ENCODE data around the gene MLIP. TPM values are rescaled to one million over a fixed set of nuclear protein-coding genes. Genes with fewer than 3 reads are reported as not detected.

Gene MLIP
- total and polyA plus RNA-seq, 10 donors: 0.02 to 0.30 (median 0.07) TPM; not detected in 6

DNA sequence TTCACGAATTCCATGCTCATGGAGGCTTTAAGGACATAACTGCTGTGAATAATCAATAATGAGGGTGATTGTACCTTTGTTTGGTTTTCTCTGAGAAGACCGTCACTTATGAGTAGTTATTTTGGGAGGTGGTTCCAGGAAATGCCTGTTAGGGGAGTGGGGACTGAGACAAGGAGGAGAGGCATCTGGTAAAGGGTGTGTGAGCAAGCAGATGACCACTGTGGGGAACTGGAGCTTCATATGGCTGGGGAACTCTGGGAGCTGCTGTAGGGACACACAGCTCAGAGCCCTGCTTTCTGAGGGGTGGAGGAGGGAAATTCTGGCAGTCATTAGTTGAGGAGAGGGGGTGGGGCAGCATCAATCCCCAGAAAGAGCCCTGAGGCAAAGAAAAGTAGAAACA lies 125.7 kb downstream of the MLIP start:
- Histone ChIP-seq H3K4me1 (no peaks in the 10 kb centered on the region), H3K9me3 (no peaks in the 10 kb centered on the region), H3K27ac (no peak overlapping the region), H3K4me3 (no peak overlapping the region), H3K27me3 (replicated peaks in 1 of 7) (no peaks in the 10 kb centered on the region), H3K36me3 (no peaks in the 10 kb centered on the region)
- 50 to 66% (median 55%) methylated on average over 2 of the region's 2 CpGs for WGBS, 5 donors
- TF ChIP-seq POLR2AphosphoS5 (IDR thresholded peaks at IDR 0.05) (no peak), POLR2A (IDR thresholded peaks at IDR 0.05) (no peak)
- TF ChIP-seq, protein P1, sequence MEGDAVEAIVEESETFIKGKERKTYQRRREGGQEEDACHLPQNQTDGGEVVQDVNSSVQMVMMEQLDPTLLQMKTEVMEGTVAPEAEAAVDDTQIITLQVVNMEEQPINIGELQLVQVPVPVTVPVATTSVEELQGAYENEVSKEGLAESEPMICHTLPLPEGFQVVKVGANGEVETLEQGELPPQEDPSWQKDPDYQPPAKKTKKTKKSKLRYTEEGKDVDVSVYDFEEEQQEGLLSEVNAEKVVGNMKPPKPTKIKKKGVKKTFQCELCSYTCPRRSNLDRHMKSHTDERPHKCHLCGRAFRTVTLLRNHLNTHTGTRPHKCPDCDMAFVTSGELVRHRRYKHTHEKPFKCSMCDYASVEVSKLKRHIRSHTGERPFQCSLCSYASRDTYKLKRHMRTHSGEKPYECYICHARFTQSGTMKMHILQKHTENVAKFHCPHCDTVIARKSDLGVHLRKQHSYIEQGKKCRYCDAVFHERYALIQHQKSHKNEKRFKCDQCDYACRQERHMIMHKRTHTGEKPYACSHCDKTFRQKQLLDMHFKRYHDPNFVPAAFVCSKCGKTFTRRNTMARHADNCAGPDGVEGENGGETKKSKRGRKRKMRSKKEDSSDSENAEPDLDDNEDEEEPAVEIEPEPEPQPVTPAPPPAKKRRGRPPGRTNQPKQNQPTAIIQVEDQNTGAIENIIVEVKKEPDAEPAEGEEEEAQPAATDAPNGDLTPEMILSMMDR (IDR thresholded peaks at IDR 0.05 in 8 of 11, conservative IDR thresholded peaks at IDR 0.05 in 3 of 11): no peak
- intact Hi-C loops (cut with DNase I; ENCODE audit: low total_unique reads): no loop called here
- DNase-seq: no peak

DNA sequence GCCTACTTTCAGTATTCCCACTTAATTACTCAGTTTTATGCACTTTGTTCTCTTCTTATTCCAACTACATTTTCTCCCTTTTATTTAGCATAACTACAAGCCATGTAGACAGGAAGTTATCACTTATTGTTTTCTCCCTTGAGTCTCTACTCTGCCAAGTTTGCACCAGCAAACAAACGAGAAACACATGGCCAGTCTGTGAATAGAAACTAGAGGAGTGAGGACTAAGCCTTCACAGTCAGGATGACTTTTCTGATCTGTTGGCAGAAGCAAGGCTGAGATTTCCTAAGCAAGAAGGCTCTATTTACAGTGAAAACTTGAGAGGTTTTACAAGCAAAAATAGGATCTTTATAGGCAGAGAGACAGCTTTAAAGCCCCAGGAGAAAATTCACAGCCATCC lies 127.2 kb downstream of the MLIP start:
- Histone ChIP-seq H3K27me3 (replicated peaks in 1 of 7) (no peaks in the 10 kb centered on the region), H3K4me3 (no peak overlapping the region), H3K4me1 (no peaks in the 10 kb centered on the region), H3K9me3 (no peaks in the 10 kb centered on the region), H3K36me3 (no peaks in the 10 kb centered on the region), H3K27ac (no peak overlapping the region)
- TF ChIP-seq POLR2AphosphoS5 (IDR thresholded peaks at IDR 0.05) (no peak), POLR2A (IDR thresholded peaks at IDR 0.05) (no peak)
- TF ChIP-seq, protein P1 (IDR thresholded peaks at IDR 0.05 in 8 of 11, conservative IDR thresholded peaks at IDR 0.05 in 3 of 11): no peak
- WGBS, 5 donors: 25 to 44% (median 36%) methylated on average over 1 of the region's 1 CpG
- intact Hi-C loops (cut with DNase I; ENCODE audit: low total_unique reads): no loop called here
- DNase-seq: no peak

DNA sequence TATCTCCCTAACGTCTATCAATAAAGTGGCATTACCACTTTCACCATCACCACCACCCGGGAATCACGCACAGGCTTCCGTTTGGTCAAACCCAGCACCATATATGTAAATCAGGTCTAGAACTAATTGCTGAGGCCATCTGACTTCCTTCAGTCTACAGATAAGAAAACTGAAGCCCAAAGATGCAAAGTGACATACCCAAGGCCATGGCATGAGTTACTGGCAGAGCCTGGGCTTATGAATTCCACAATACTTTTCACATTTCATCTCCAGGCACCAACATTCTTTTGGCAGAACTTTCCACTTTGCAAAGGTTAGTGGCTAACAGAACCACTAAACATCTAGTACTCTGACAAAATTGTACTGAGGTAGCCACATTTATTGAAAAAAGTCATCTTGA lies 132.5 kb downstream of the MLIP start:
- DNase-seq: no peak
- H3K36me3 ChIP-seq: no peaks in the 10 kb centered on the region
- H3K4me3 ChIP-seq: no peak overlapping the region
- H3K27me3 ChIP-seq (replicated peaks in 1 of 7): no peaks in the 10 kb centered on the region
- no peaks in the 10 kb centered on the region for H3K4me1 ChIP-seq
- intact Hi-C loops (cut with DNase I; ENCODE audit: low total_unique reads): no loop called here
- no peak for TF ChIP-seq POLR2A (IDR thresholded peaks at IDR 0.05)
- TF ChIP-seq, protein P1 (IDR thresholded peaks at IDR 0.05 in 8 of 11, conservative IDR thresholded peaks at IDR 0.05 in 3 of 11): no peak
- TF ChIP-seq POLR2AphosphoS5 (IDR thresholded peaks at IDR 0.05): no peak
- H3K9me3 ChIP-seq: no peaks in the 10 kb centered on the region
- H3K27ac ChIP-seq: no peak overlapping the region
- WGBS, 5 donors: 80 to 96% (median 88%) methylated on average over 4 of the region's 4 CpGs

DNA sequence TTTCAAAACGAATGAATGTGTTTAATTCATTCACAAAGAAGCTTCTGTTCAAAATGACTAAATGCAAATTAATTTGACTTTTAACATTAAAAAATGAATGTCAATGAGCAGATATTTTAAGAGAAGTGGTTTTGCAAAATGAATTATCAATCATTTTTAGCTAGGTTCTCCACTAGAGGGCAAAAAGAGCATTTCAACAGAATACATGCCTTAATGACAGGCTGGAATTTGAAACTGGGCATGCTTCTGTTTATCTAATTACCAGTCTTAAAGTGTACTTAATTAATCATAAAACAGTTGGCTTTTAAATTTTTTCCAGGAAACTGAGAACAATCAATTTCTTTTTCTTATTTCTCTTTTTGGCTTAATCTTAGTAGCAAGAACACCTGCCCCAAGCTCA lies 133.2 kb downstream of the MLIP start:
- no peaks in the 10 kb centered on the region for H3K36me3 ChIP-seq
- H3K27me3 ChIP-seq (replicated peaks in 1 of 7): no peaks in the 10 kb centered on the region
- no peak for DNase-seq
- H3K4me3 ChIP-seq: no peak overlapping the region
- no peaks in the 10 kb centered on the region for H3K4me1 ChIP-seq
- WGBS, 5 donors: 57 to 75% (median 66%) methylated on average over 1 of the region's 1 CpG
- intact Hi-C loops (cut with DNase I; ENCODE audit: low total_unique reads): no loop called here
- TF ChIP-seq, protein P1 (IDR thresholded peaks at IDR 0.05 in 8 of 11, conservative IDR thresholded peaks at IDR 0.05 in 3 of 11): no peak
- TF ChIP-seq POLR2A (IDR thresholded peaks at IDR 0.05) (no peak), POLR2AphosphoS5 (IDR thresholded peaks at IDR 0.05) (no peak)
- no peak overlapping the region for H3K27ac ChIP-seq
- no peaks in the 10 kb centered on the region for H3K9me3 ChIP-seq

Data from spleen (tissue), 11 donors.